ENCODE results near the gene ZNF24. TPM values are rescaled to one million over a fixed set of nuclear protein-coding genes. Genes with fewer than 3 reads are reported as not detected.

Gene ZNF24
- total RNA-seq, 1 donor = 72.3 TPM

GRCh38 chr18:35371412-35372195 is 27.4 kb upstream of the ZNF24 start:
- Histone ChIP-seq H3K27me3 (ENCODE audit: insufficient read depth, low read length) (no peaks in the 10 kb centered on the region), H3K4me3 (ENCODE audit: low read length) (no peak overlapping the region)

GRCh38 chr18:35369126-35369525 is 24.9 kb upstream of the ZNF24 start:
- H3K4me3 ChIP-seq (ENCODE audit: low read length) = no peak overlapping the region
- H3K27me3 ChIP-seq (ENCODE audit: insufficient read depth, low read length) = no peaks in the 10 kb centered on the region
- no peaks in the 10 kb centered on the region for H3K9me3 ChIP-seq (ENCODE audit: low read depth, low read length)
- no peaks in the 10 kb centered on the region for H3K4me1 ChIP-seq (ENCODE audit: insufficient read depth, low read length)

More at GRCh38 chr18:35371412-35372195, 27.4 kb upstream of the ZNF24 start:
- peaks cover 4% of the 10 kb centered on the region for H3K4me1 ChIP-seq (ENCODE audit: insufficient read depth, low read length)
- no peaks in the 10 kb centered on the region for H3K9me3 ChIP-seq (ENCODE audit: low read depth, low read length)

GRCh38 chr18:35368595-35368994 is 24.4 kb upstream of the ZNF24 start:
- H3K4me3 ChIP-seq (ENCODE audit: low read length) = no peak overlapping the region
- no peaks in the 10 kb centered on the region for H3K4me1 ChIP-seq (ENCODE audit: insufficient read depth, low read length)
- H3K27me3 ChIP-seq (ENCODE audit: insufficient read depth, low read length) = no peaks in the 10 kb centered on the region
- H3K9me3 ChIP-seq (ENCODE audit: low read depth, low read length) = no peaks in the 10 kb centered on the region

GRCh38 chr18:35362531-35362930 is 18.3 kb upstream of the ZNF24 start:
- H3K27me3 ChIP-seq (ENCODE audit: insufficient read depth, low read length) = no peaks in the 10 kb centered on the region
- no peaks in the 10 kb centered on the region for H3K9me3 ChIP-seq (ENCODE audit: low read depth, low read length)
- H3K4me3 ChIP-seq (ENCODE audit: low read length) = no peak overlapping the region
- no peaks in the 10 kb centered on the region for H3K4me1 ChIP-seq (ENCODE audit: insufficient read depth, low read length)

GRCh38 chr18:35361570-35362321 is 17.5 kb upstream of the ZNF24 start:
- Histone ChIP-seq H3K4me3 (ENCODE audit: low read length) (no peak overlapping the region), H3K27me3 (ENCODE audit: insufficient read depth, low read length) (no peaks in the 10 kb centered on the region), H3K4me1 (ENCODE audit: insufficient read depth, low read length) (no peaks in the 10 kb centered on the region), H3K9me3 (ENCODE audit: low read depth, low read length) (no peaks in the 10 kb centered on the region)

- H3K4me3 ChIP-seq (ENCODE audit: low read length) = no peak overlapping the region
- no peaks in the 10 kb centered on the region for H3K27me3 ChIP-seq (ENCODE audit: insufficient read depth, low read length)
- no peaks in the 10 kb centered on the region for H3K9me3 ChIP-seq (ENCODE audit: low read depth, low read length)
- H3K4me1 ChIP-seq (ENCODE audit: insufficient read depth, low read length) = no peaks in the 10 kb centered on the region
Observed at GRCh38 chr18:35355140-35355618, 11.0 kb upstream of the ZNF24 start.

- Histone ChIP-seq H3K27me3 (ENCODE audit: insufficient read depth, low read length) (no peaks in the 10 kb centered on the region), H3K4me1 (ENCODE audit: insufficient read depth, low read length) (no peaks in the 10 kb centered on the region), H3K9me3 (ENCODE audit: low read depth, low read length) (no peaks in the 10 kb centered on the region), H3K4me3 (ENCODE audit: low read length) (no peak overlapping the region)
Observed at GRCh38 chr18:35352778-35353177, 8.6 kb upstream of the ZNF24 start.

GRCh38 chr18:35352283-35352682 is 8.1 kb upstream of the ZNF24 start:
- Histone ChIP-seq H3K4me1 (ENCODE audit: insufficient read depth, low read length) (no peaks in the 10 kb centered on the region), H3K9me3 (ENCODE audit: low read depth, low read length) (no peaks in the 10 kb centered on the region), H3K4me3 (ENCODE audit: low read length) (no peak overlapping the region), H3K27me3 (ENCODE audit: insufficient read depth, low read length) (no peaks in the 10 kb centered on the region)

- Histone ChIP-seq H3K4me3 (ENCODE audit: low read length) (no peak overlapping the region), H3K4me1 (ENCODE audit: insufficient read depth, low read length) (peaks cover 28% of the 10 kb centered on the region), H3K27me3 (ENCODE audit: insufficient read depth, low read length) (no peaks in the 10 kb centered on the region), H3K9me3 (ENCODE audit: low read depth, low read length) (no peaks in the 10 kb centered on the region)
Observed at GRCh38 chr18:35348001-35348400, 3.8 kb upstream of the ZNF24 start.

GRCh38 chr18:35345950-35346349 is 1.7 kb upstream of the ZNF24 start:
- no peaks in the 10 kb centered on the region for H3K27me3 ChIP-seq (ENCODE audit: insufficient read depth, low read length)
- no peaks in the 10 kb centered on the region for H3K9me3 ChIP-seq (ENCODE audit: low read depth, low read length)
- H3K4me3 ChIP-seq (ENCODE audit: low read length) = no peak overlapping the region
- H3K4me1 ChIP-seq (ENCODE audit: insufficient read depth, low read length) = peaks cover 31% of the 10 kb centered on the region

GRCh38 chr18:35345460-35345921 is 1.3 kb upstream of the ZNF24 start:
- H3K9me3 ChIP-seq (ENCODE audit: low read depth, low read length) = no peaks in the 10 kb centered on the region
- peaks cover 32% of the 10 kb centered on the region for H3K4me1 ChIP-seq (ENCODE audit: insufficient read depth, low read length)
- H3K4me3 ChIP-seq (ENCODE audit: low read length) = no peak overlapping the region
- no peaks in the 10 kb centered on the region for H3K27me3 ChIP-seq (ENCODE audit: insufficient read depth, low read length)

GRCh38 chr18:35344736-35345459 is 678 bp upstream of the ZNF24 start:
- H3K27me3 ChIP-seq (ENCODE audit: insufficient read depth, low read length) = no peaks in the 10 kb centered on the region
- no peaks in the 10 kb centered on the region for H3K9me3 ChIP-seq (ENCODE audit: low read depth, low read length)
- H3K4me1 ChIP-seq (ENCODE audit: insufficient read depth, low read length) = peaks cover 38% of the 10 kb centered on the region
- H3K4me3 ChIP-seq (ENCODE audit: low read length) = peak overlapping the region; percentile 88

- peak overlapping the region; percentile 88 for H3K4me3 ChIP-seq (ENCODE audit: low read length)
- no peaks in the 10 kb centered on the region for H3K9me3 ChIP-seq (ENCODE audit: low read depth, low read length)
- H3K27me3 ChIP-seq (ENCODE audit: insufficient read depth, low read length) = no peaks in the 10 kb centered on the region
- H3K4me1 ChIP-seq (ENCODE audit: insufficient read depth, low read length) = peaks cover 42% of the 10 kb centered on the region
Observed at GRCh38 chr18:35343488-35343935, 708 bp downstream of the ZNF24 start.

- Histone ChIP-seq H3K27me3 (ENCODE audit: insufficient read depth, low read length) (no peaks in the 10 kb centered on the region), H3K4me1 (ENCODE audit: insufficient read depth, low read length) (peaks cover 14% of the 10 kb centered on the region), H3K9me3 (ENCODE audit: low read depth, low read length) (no peaks in the 10 kb centered on the region), H3K4me3 (ENCODE audit: low read length) (no peak overlapping the region)
Observed at GRCh38 chr18:35337286-35337685, 6.9 kb downstream of the ZNF24 start.

- H3K4me3 ChIP-seq (ENCODE audit: low read length) = no peak overlapping the region
- peaks cover 11% of the 10 kb centered on the region for H3K4me1 ChIP-seq (ENCODE audit: insufficient read depth, low read length)
- H3K27me3 ChIP-seq (ENCODE audit: insufficient read depth, low read length) = no peaks in the 10 kb centered on the region
- no peaks in the 10 kb centered on the region for H3K9me3 ChIP-seq (ENCODE audit: low read depth, low read length)
Observed at GRCh38 chr18:35335866-35336265, 8.4 kb downstream of the ZNF24 start.
